Heart left ventricle (tissue), 16 donors: ENCODE results near the gene TFB1M. TPM values are rescaled to one million over a fixed set of nuclear protein-coding genes. Genes with fewer than 3 reads are reported as not detected.
A peak's percentile ranks its signal among the peaks of the same experiment; 100 is the strongest.

ENCODE experiments used
- ATAC-seq, 4 donors: fragments of 200-7000 bp; cut with Tn5 transposase; one replicate each; pipeline ENCODE4 v1.9.1; 2020 to 2022; ENCODE audit warnings: moderate library complexity in 4 of 4, mild to moderate bottlenecking in 3 of 4, moderate number of reproducible peaks in 1 of 4
- DNase-seq, 5 donors: peaks; one replicate each; pipeline ENCODE4 v3.0.0-alpha.2; 2020
- H3K27ac ChIP-seq, 12 donors: fragments of 200-600 bp; sonication (generic) in 4 of 12; one replicate each; pipeline versions ENCODE4 v1.5.0 to v1.8.0; 2016 to 2022; ENCODE audit warnings: mild to moderate bottlenecking in 2 of 12
- H3K27me3 ChIP-seq, 9 donors: fragments of 200-600 bp; sonication (generic) in 2 of 9; one replicate each; pipeline versions ENCODE4 v1.5.1 to v1.8.0; 2016 to 2022; ENCODE audit warnings: mild to moderate bottlenecking in 3 of 9
- H3K36me3 ChIP-seq, 9 donors: fragments of 200-600 bp; sonication (generic) in 2 of 9; one replicate each; pipeline versions ENCODE4 v1.5.0 to v1.8.0; 2018 to 2022; ENCODE audit warnings: mild to moderate bottlenecking in 2 of 9
- H3K4me1 ChIP-seq, 12 donors: fragments of 200-600 bp; sonication (generic) in 4 of 12; one replicate each; pipeline versions ENCODE4 v1.5.0 to v1.8.0; 2016 to 2022; ENCODE audit warnings: mild to moderate bottlenecking in 3 of 12
- H3K4me3 ChIP-seq, 12 donors: fragments of 200-600 bp; sonication (generic) in 4 of 12; one replicate each; pipeline versions ENCODE4 v1.5.0 to v1.8.0; 2017 to 2022; ENCODE audit warnings: mild to moderate bottlenecking in 9 of 12, moderate library complexity in 4 of 12
- H3K9me3 ChIP-seq, 12 donors: fragments of 200-600 bp; sonication (generic) in 4 of 12; one replicate each; pipeline versions ENCODE4 v1.5.0 to v1.8.0; 2016 to 2022; ENCODE audit warnings: mild to moderate bottlenecking in 1 of 12
- CTCF ChIP-seq, 12 donors: fragments of 200-600 bp; sonication (generic) in 4 of 12; IDR thresholded peaks; one replicate each; pipeline versions ENCODE4 v1.5.0 to v1.8.0; 2018 to 2022; ENCODE audit warnings: antibody characterized with exemption in 12 of 12, mild to moderate bottlenecking in 5 of 12
- POLR2A ChIP-seq, 2 donors: fragments of 450-650 bp; IDR thresholded peaks; one replicate each; pipeline ENCODE4 v1.6.1; 2017; ENCODE audit warnings: antibody characterized with exemption in 2 of 2, mild to moderate bottlenecking in 2 of 2, moderate library complexity in 2 of 2
- WGBS, 4 donors: extraction: QIAGEN DNeasy Blood & Tissue Kit in 2 of 4; methylation state at CpG; one replicate each; pipeline versions ENCODE4 v1.1.5 to v1.1.7; 2013 to 2018; 5-methylcytosine and 5-hydroxymethylcytosine counted together
- intact Hi-C, 10 donors: fragments of 100-400 bp; cut with DNase I; formaldehyde crosslinking; loops; one replicate each; pipeline versions ENCODE4 v1.11.1 to v1.14.2; 2022
- polyA plus RNA-seq, 2 donors: library from polyadenylated mRNA; stranded (reverse); fragments of 200-250 nt; gene quantifications; one replicate each; pipeline ENCODE4 v1.2.3, GENCODE V29; 2013
- total RNA-seq, 9 donors: library from RNA; depleted of rRNA in 2 of 9; stranded (reverse); fragments of >200 nt in 2 of 9; fragmentation: NEBNext Ultra II Directional in 3 of 9; extraction: Animal tissue kit (Norgen Biotek cat#: 25700) in 3 of 9; gene quantifications; one replicate each; pipeline versions ENCODE4 v1.1.0 to v1.2.4, GENCODE V29; 2016 to 2023
- donor health status: ischemic (EF 13 %, LVEDD 7.1; RV severe dilation, severe dysfunction).
- donor health status: healthy with polysubstance abuse.
- donor health status: DM: no; HTN: yes; CAD: no.
- donor health status: DM: no; HTN: no; CAD: no.
- donor health status: ischemic (EF 25% LVEDD 6.9; RV normal size, moderate dysfunction).
- donor health status: ischemic (EF 25% LVEDD 5.7; RV mildly dilated, moderate dysfunction).
- donor health status: healthy.
- donor health status: DM: yes; HTN: yes; CAD: no.
- donor health status: ischemic (EF 35%, LVEDD 5.7; RV mildly dilated, moderate dysfunction).
- donor health status: nonischemic (EF 11% LVEDD 7.7; RV severe dilation, severe dysfunction).
- donor health status: DM: yes; HTN: yes; CAD: no.
- donor health status: PGD.
- donor health status: ischemic (EF 29% LVEDD 5.4; RV normal size, mild dysfunction).
- donor health status: nonischemic (EF 23%, LVEDD 6.1; RV moderate dilation, normal function).

The TFB1M gene
- total and polyA plus RNA-seq, 11 donors: 11.4 to 24.5 (median 17.6) TPM

- TF ChIP-seq CTCF (IDR thresholded peaks at IDR 0.05) (no peak), POLR2A (IDR thresholded peaks at IDR 0.05) (no peak)
- Histone ChIP-seq H3K9me3 (no peaks in the 10 kb centered on the region), H3K27ac (peak overlapping the region in 1 of 12 donors; percentile 13), H3K27me3 (no peaks in the 10 kb centered on the region), H3K4me3 (no peak overlapping the region), H3K36me3 (no peaks in the 10 kb centered on the region), H3K4me1 (peaks cover 0 to 16% (median 0%) of the 10 kb centered on the region in 12 donors)
- intact Hi-C loops: no loop called here
- DNase-seq (no peak), ATAC-seq (no peak)
- WGBS, 4 donors: 79 to 83% (median 81%) methylated on average over 12 of the region's 12 CpGs
These were observed 90.4 kb downstream of the TFB1M start for GRCh38 chr6:155223646-155224451.

GRCh38 chr6:155222506-155222905, 91.8 kb downstream of the TFB1M start:
- no peaks in the 10 kb centered on the region for H3K27me3 ChIP-seq
- TF ChIP-seq POLR2A (IDR thresholded peaks at IDR 0.05): no peak
- no peak for TF ChIP-seq CTCF (IDR thresholded peaks at IDR 0.05)
- H3K9me3 ChIP-seq: no peaks in the 10 kb centered on the region
- DNase-seq: no peak
- intact Hi-C loops: no loop called here
- H3K27ac ChIP-seq: no peak overlapping the region
- ATAC-seq: no peak
- H3K36me3 ChIP-seq: no peaks in the 10 kb centered on the region
- H3K4me3 ChIP-seq: no peak overlapping the region
- 91 to 96% (median 92%) methylated on average over 4 of the region's 4 CpGs for WGBS, 4 donors
- peaks cover 0 to 16% (median 0%) of the 10 kb centered on the region in 12 donors for H3K4me1 ChIP-seq

GRCh38 chr6:155221086-155221485, 93.2 kb downstream of the TFB1M start:
- ATAC-seq: no peak
- intact Hi-C loops: no loop called here
- Histone ChIP-seq H3K4me3 (no peak overlapping the region), H3K27ac (no peak overlapping the region), H3K27me3 (no peaks in the 10 kb centered on the region), H3K36me3 (no peaks in the 10 kb centered on the region), H3K4me1 (peaks cover 0 to 16% (median 0%) of the 10 kb centered on the region in 12 donors), H3K9me3 (no peaks in the 10 kb centered on the region)
- WGBS, 4 donors: 76 to 88% (median 81%) methylated on average over 4 of the region's 4 CpGs
- DNase-seq: no peak
- no peak for TF ChIP-seq POLR2A (IDR thresholded peaks at IDR 0.05)

GRCh38 chr6:155219858-155220301, 94.4 kb downstream of the TFB1M start:
- Histone ChIP-seq H3K4me3 (no peak overlapping the region), H3K9me3 (no peaks in the 10 kb centered on the region), H3K4me1 (peaks cover 0 to 14% (median 0%) of the 10 kb centered on the region in 12 donors), H3K27ac (no peak overlapping the region), H3K36me3 (no peaks in the 10 kb centered on the region), H3K27me3 (no peaks in the 10 kb centered on the region)
- ATAC-seq (peak in 2 of 4 donors; percentile 24 to 36), DNase-seq (no peak)
- intact Hi-C loops: no loop called here
- TF ChIP-seq CTCF (IDR thresholded peaks at IDR 0.05) (no peak), POLR2A (IDR thresholded peaks at IDR 0.05) (no peak)
- 73 to 85% (median 75%) methylated on average over 5 of the region's 5 CpGs for WGBS, 4 donors
